Activated CD4-positive, CD25-positive, alpha-beta regulatory T cell treated with anti-CD3 and anti-CD28 coated beads, Interleukin-2, amount 50 U/mL, for 72 hours (primary cell): ENCODE measurements around the gene ACER2.

Experiments
- DNase-seq: peaks from one replicate; pipeline ENCODE4 v3.0.0; 2021

The ACER2 gene

DNA sequence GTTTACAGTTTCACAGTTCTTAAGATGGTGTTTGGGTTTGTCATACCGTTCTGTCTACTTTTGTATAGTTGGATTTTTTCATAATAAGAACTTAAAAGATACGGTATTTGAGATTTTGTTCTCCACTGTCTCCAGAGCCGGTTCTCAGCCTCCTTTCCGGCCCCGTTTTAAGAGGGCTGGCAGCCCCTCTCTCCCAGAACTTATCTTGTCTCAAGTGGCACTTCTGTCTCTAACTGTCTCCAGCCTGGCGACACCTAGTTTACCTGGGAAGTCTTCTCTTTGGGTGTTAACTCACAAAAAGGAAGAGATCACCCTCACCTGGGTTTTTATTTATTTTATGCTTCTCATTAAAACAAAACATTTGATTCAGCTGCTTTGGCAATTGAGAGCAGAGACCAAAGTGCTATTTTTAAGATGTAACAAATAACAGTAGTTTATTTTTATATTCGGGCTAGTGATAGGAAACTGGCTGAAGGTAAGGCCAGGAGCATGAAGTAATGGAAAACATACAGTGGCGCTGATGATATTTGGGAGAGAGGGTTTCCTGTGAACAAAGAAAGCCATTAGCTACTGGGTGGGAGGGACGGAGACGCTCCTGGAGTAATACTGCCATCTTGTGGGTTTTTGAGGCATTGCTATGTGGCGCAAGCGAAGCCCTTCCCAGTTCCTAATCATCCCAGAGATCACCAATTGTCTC, 48.3 kb downstream of the ACER2 start:
- DNase-seq, result peak; percentile 58

DNA sequence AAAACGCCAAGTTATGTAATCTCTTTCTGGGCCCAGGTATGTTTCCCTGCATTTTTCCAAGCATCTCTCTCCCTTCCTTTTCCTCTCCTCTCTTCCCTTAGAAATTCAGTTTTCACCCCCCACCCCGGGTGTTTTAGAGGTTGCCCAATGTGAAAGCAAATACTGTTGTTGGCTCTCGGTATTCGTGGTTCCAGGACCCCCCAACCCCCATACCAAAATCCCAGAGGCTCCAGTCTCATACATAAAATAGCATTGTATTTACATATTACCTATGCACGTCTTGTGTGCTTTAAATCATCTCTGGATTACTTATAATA, 48.8 kb downstream of the ACER2 start:
- DNase-seq, result no peak

DNA sequence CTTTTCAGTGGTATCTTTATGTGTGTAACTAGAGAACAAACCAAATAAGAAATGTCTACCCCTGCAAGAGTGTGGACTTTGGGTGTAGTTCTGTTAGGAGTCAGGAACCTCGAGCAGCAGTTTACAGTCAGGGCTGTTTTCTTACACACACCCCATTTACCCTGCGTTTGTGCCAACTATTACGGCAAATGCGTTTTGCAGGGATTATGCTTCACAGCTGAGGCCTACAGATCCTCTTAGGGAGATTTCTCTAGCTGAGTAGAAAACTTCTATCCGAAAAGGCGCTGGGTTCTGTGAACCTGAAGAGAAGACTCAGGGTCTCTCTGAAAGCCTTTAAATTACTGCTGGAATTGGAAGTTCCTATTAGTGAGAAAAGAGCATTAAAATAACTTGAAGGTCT, 51.4 kb downstream of the ACER2 start:
- no peak for DNase-seq

DNA sequence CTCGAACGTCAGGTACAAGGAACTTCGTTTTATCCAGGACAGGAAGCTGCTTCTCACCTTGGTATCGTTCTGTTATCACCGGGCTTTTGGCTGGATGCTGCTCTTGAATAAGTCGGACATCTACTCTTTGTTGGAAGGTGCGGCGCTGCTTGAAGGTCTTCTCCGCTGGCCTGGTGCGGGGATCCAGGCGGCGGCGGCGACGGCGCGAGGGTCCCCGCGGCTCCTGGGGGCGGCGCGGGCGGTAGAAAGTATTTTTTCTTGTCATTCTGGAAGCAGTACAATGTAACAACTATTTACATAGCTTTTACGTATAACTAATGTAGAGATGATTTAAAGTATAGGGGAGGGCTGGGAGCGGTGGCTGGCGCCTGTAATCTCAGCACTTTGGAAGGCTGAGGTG, 52.3 kb downstream of the ACER2 start:
- no peak for DNase-seq

DNA sequence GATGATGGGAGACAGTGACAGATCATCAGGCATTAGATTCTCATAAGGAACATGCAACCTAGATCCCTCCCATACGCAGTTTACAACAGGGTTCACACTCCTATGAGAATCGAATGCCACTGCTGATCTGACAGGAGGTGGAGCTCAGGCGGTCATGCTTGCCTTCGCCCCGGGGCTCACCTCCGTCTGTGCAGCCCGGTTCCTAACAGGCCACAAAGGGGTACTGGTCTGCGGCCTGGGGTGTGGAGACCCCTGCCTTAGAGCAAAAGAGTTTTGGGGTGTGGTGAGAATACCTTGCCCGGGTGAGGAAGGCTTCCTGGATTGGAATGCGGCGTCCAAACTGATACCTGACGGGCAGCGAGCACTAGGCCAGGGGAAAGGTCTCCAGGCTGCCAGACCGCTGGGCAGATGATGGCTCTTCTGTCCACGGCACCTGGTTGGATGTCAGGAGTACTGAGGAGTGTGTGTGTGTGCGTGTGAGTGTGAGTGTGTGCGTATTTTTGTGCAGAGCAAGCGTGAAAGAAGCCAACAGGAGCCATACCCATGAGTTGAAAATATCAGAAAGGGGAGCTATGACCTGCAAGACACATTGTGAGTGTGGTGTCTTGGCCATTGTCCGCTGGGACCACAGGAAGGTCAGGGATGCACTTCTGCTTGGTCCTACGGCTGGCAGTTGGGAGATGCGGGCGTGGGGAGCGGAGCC, 55.4 kb downstream of the ACER2 start:
- DNase-seq, result no peak

DNA sequence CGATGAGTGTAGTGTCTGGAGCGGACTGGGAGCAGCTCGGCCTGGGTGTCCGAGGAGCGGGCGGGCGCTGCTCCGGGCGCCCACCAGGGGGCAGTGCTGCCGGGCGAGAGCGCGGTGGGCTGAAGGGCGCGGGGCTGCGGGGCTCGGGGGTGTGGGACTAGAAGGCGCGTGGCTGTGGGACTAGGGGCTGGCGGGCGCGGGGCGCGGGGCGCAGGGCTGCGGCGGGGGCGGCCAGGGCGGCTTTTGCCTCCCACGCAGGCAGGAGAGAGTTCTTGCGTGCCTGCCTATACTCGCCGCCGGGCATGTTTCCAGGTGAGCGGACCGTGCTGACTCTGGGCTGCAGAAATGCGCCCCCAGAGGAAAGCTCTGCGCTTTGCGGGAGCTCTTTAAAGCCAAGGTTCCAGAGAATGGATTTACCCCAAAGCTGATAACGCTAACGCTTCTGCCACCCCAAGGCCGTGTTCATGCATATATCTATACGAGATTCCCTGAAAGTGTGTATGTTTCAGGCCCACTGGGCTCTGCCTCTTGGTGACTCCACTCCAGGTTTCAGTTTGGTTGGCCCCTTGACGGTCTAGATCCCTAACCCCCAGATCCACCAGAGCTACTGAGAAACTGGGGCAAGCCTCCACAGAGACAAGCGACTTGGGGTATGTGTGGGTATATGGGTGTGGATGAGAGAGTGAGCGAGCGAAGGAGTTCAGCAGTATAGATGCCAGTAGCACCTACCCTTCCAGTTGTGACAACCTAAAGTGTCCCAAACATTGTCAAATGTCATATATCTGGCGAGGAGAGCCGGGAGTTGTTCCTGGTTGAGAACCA, 56.2 kb downstream of the ACER2 start:
- DNase-seq, result peak; percentile 75

DNA sequence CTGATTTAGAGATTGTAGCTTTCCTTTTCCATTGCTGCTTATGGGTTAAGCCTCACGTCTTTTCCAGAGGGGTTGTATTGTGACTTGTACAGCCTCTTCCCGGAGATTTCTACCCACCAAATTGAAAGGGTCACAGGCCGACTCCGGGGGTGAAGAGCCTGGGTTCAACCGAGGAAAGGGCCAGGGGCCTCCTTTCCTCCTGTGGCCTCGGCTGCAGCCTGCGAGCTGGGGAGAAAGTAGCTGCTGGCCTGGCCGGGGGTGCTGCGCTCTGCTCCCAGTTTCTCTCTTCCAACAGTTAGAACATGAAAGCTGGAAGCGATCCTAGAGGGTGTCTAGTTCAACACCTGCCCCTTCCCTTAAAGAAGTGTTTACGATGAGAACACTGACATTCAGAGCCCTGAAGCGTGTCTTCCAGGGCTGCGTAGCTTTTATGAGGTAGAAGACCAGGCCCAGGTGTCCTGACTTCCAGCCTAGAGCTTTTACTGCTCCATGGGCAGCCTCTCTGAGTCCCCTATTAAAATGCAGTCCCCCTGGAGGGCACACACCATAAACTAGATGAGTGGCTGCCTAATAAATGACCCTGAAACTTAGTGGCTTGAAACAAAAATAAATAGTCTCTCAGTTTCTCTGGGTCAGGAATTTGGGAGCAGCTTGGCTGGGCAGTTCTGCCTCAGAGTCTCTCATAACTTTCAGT, 56.9 kb downstream of the ACER2 start:
- no peak for DNase-seq

DNA sequence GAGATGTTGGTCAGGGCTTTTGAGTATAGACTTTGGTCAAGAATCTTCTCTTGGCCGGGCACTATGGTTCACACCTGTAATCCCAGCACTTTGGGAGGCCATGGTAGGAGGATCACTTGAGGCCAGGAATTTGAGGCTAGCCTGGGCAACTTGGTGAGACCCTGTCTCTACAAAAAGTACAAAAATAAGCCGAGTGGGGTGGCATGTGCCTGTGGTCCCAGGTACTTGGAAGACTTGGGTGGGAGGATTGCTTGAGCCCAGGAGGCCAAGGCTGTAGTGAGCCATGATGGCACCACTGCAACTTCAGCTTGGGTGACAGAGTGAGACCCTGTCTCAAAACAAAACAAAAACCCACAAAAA, 57.5 kb downstream of the ACER2 start:
- DNase-seq, result no peak

DNA sequence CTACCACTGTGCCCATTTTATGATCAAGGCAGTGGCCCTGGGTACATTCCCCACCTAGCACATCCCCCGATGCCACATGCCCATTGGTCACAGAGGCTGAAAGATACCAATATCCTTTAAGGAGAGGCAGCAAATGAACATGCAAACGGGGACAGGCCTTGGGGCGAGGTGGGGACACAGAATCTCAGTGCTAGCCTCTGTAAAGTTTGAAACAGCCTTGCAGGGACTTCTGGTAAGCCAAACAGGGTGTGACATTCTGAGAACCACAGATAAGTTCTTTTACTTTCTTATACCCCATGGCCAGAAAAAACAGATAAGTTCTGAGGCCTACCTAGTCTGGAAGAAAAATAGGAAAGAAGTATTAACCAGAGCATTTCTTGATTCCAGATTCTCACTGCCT, 60.5 kb downstream of the ACER2 start:
- DNase-seq, result no peak

DNA sequence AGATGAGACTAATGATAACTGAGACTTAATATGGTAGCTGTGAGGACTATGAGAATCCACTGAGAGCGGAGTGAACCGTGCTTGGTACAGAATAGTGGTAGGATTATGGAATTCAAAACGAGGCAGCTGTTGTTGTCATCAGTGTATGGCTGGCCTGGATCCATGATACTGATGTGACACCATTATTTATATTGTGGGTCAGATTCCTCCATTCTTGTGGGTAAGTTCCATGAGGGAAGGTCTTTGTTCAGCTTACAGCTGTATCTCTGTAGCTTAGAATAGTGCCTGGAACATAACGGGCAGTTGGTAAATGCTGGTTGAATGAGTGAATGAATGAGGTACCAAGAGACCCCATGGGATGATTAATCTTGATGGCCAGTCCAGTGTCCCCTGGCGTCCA, 61.8 kb downstream of the ACER2 start:
- DNase-seq, result no peak

DNA sequence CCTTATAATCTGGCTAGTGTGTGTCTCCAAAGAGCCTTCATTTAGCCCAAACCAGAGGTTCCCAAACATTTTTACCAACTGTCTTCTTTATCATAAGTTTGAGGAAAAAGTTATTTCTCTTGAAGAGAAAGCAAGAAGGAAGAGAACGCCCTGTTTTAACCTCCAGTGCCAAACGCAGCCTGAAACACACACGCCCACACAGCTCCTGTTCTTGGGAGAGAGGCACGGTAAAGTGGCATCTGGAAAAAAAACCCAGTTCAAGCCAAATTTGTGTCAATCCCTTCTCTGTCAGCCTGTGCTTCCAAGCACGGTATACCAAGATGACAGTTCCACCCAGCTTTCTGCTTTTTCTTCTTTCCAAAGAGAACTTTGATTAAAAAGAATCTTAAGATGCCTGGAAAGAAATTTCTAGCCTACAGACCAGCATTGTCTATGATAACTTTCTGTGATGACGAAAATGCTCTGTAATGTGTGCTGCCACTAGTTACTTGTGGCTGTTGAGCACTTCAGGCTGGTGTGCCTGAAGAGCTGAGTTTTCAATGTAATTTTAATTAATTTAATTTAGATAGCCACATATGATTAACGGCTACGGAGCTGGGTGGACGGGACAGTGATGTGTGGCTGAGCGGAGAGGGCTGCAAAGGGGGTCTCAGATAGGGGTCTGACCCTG, 62.3 kb downstream of the ACER2 start:
- DNase-seq, result no peak

DNA sequence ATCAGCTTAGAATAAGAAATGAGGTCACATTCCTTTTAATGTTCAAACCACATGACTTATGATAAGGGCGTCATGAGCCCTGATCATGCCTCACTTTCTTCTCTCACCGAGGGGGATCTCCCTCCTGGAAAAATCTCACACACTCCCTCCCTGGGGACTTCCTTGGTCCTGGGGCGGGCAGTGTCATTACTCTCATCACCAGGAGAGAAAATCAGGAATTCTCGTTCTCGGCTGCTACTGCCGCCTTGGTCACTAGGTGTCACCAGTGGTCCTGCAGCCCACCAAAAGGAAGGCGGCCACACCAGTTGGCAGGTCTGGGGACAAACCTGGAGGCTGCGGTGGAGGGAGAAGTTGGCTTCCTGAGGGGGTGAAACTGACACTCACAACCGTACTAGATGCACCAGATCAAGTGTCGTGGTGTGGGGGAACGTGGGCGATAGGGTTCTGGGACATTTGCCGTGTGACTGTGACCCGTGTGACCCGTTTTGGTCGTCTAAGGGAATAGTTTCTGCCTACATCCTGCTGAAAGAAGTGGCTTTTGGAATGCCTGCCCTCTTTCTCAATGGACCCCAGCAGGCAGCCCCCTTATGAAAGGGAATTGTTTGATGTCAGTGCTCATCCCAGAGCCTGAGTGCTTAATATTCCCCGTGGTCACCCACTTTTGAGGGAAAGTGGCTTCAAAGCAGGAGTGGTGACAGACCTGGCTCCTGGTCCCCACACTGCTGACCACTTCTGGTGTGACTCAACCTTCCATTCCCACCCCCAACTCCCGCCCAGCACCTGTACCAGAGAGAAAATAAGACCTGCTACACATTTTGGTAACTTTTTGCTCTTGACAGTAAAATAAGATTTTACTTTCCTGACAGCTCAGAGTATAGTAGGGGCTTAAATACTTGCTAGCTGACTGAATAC, 63.2 kb downstream of the ACER2 start:
- DNase-seq, result peak; percentile 36

DNA sequence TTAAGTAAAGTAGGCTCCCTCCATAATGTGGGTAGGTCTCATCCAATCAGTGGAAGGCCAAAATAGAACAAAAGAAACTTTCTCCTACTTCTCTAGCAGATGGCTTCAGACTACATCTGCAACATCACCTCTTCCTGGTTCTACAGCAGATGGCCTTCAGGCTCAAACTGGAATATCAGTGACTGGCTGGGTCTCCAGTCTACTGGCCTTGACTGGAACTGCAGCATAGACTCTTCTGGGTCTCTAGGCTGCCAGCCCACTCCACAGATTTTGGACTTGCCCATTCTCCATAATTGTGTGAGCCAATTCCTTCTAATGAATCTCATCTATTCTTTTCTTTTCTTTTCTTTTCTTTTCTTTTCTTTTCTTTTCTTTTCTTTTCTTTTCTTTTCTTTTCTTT, 64.8 kb downstream of the ACER2 start:
- DNase-seq, result no peak

DNA sequence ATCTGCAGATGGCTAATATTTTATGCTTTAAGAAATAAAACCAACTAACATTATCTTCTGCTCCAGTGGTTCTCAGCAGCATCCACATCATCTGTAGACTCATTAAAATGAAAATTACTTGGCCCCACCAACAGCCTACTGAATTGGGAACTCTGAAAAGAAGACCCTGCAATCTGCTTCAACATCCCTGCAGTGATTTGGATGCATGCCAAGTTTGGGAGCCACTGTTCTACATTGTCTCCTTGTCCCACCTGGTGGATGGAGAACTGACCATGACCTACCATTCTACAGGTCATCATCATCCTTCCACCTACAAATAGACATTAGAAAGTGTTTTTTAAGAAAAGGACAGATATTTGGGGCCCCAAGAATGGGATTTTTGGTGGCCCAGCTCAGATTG, 71.1 kb downstream of the ACER2 start:
- no peak for DNase-seq

DNA sequence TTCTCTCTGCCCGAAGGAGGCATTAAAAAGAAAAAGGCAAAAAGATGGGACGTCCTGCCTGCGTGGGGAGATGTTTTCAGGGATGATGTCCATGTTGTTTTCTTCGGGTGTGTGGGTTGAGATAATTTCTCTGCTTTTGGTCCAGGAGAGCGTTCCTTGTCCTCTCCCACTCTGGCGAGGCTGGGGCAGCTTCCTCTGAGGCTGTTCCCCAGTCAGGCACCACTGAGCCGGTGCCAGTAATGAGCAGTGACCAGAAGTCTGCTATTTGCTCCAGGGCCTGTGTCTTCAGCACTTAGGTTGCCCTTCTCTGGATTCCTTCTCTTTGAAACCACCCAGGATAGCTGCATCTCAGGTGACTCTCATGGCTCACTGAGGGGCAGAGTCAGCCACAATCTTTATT, 71.5 kb downstream of the ACER2 start:
- no peak for DNase-seq

DNA sequence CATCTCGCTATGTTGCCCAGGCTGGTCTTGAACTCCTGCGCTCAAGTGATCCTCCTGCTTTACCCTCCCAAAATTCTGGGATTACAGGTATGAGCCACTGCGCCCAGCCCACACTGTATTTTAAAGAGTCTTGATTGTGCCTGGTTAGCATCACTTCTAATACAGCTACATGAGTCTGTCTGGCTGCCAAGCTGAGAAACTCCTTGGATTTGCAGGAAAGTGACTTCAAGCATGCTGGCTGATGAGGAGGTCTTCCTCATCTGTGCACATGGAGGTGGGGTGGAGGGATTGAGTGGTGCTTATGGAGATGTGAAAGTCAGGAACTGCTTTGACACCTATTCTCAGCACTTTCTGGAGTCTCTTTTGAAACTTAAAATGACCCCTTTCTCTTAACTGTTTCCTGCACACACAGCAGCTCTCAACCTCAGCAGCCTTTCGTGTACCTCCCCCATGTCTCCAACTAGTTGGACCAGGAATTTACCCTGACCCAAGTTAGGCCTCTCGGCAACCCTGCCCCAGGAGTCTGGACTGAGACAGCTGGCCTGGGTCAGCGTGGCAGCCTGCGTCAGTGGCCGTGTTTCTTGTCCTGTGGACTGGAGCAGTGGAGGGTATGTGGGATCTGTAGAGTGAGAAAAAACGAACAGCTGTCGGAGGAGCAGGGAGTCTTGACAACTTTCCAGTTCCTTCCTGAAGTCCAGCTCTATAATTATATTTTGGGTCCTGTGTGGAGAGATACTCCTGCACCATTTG, 72.5 kb downstream of the ACER2 start:
- no peak for DNase-seq

DNA sequence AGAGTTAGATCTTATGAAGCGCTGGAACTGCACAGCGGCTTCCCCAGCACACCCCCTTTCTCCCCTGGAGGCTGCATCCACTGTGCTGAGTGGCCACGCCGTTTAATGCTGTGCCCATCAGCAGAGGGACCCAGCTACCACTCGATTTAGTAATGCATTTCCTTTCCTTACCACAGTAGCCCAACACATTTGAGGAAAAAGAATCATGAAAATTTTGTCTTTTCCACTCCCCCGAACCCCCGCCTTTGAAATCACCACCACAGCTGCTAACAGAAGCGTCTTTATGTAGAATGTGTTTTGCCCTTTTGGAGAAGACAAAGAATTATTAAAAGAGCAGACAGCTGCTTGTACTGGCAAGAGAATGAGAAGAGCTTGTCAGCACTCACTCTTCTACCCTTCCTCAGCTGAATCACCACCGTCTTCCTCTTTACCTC, 73.2 kb downstream of the ACER2 start:
- DNase-seq, result no peak

DNA sequence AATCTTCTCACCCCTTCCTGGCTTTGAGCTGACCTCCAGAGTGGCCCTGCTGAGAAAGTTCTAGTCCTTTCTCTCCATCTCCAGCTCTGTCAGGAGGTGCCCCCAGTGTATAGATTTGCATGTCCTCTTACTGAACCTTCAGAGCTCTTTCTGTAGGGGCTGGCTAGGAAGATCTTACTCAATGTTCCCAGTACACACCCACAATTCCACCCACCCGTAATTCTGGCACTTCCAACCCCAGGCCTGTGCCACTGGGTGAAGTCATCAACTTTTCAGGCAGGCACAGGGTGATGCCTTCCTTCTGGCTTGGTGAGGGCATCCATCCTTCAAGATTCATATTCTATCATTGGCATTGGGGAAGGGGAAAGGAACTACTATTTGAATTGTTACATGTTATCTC, 75.9 kb downstream of the ACER2 start:
- DNase-seq, result no peak

DNA sequence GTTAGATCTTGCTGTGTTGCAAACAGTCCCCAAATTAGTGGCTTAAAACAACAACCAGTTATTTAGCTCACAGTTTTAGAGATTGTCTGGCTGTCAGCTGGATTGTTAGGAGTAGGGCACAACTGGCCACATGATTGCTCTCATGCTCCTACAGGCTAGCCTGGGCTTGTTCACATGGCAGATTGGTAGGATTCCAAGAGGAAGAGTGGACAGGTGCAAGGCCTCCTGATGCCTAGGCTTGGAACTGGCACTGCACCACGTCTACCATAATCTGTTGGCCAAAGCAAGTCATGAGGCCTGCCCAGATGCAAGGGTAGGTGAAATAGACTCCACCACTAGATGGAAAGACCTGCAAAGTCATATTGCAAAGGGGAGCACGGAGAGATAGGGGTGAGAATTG, 76.4 kb downstream of the ACER2 start:
- DNase-seq, result no peak

DNA sequence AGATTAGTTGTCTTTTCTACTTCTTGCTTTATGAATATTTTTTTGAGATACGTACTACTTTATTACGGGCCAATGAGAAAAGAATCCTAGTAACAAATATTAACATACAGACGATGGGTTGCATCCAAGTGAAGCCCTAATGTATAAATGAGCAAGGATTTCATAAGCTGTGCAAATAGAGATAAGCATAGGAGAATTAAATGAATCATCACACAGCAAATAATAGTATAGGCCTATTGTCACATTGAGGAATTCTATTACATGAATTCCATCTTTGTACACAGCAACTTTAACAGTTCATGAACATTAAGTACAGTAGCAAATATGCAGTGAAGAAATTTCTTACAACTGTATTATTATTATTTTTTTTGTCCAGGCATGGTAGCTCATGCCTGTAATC, 78.0 kb downstream of the ACER2 start:
- no peak for DNase-seq

DNA sequence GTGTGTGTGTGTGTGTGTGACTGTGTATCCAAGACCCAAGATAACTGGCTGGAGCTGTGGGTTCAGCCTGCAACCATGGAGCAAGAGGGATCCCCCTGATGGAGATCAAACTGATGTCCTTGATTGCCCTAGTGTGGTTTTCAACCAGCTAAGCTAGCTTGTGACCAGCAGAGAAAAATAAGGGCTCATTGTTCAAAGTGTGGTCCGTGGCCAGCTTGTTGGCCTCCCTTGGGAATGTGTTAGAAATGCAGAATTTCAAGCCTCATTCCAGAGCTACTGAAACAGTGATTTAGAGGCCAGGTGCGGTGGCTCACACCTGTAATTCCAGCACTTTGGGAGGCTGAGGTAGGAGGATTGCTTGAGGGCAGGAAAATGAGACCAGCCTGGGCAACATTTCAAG, 79.9 kb downstream of the ACER2 start:
- no peak for DNase-seq
